HG03097 (cell line): ENCODE data around the gene ATG2B.

Source experiments
- ATAC-seq: cut with Tn5 transposase; IDR thresholded peaks from one replicate; pipeline ENCODE4 v1.9.1; 2021; ENCODE audit not compliant: unreplicated experiment, low FRiP score

ATG2B gene, protein sequence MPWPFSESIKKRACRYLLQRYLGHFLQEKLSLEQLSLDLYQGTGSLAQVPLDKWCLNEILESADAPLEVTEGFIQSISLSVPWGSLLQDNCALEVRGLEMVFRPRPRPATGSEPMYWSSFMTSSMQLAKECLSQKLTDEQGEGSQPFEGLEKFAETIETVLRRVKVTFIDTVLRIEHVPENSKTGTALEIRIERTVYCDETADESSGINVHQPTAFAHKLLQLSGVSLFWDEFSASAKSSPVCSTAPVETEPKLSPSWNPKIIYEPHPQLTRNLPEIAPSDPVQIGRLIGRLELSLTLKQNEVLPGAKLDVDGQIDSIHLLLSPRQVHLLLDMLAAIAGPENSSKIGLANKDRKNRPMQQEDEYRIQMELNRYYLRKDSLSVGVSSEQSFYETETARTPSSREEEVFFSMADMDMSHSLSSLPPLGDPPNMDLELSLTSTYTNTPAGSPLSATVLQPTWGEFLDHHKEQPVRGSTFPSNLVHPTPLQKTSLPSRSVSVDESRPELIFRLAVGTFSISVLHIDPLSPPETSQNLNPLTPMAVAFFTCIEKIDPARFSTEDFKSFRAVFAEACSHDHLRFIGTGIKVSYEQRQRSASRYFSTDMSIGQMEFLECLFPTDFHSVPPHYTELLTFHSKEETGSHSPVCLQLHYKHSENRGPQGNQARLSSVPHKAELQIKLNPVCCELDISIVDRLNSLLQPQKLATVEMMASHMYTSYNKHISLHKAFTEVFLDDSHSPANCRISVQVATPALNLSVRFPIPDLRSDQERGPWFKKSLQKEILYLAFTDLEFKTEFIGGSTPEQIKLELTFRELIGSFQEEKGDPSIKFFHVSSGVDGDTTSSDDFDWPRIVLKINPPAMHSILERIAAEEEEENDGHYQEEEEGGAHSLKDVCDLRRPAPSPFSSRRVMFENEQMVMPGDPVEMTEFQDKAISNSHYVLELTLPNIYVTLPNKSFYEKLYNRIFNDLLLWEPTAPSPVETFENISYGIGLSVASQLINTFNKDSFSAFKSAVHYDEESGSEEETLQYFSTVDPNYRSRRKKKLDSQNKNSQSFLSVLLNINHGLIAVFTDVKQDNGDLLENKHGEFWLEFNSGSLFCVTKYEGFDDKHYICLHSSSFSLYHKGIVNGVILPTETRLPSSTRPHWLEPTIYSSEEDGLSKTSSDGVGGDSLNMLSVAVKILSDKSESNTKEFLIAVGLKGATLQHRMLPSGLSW (N-terminal part only)

GRCh38 chr14:96362965-96363750 is at the start of gene ATG2B, which contains the start of gene GSKIP:
ATG2B (minus strand) TSS chr14:96363341; CDS start chr14:96362976, 365 bp downstream.
GSKIP (plus strand) TSS chr14:96363526; CDS start chr14:96382248, 18,722 bp downstream.
- peak; percentile 71 for ATAC-seq

GRCh38 chr14:96410119-96410518 is 47.0 kb upstream of the ATG2B start:
- ATAC-seq, result no peak

- ATAC-seq, result no peak
Observed at GRCh38 chr14:96409701-96410100, 46.6 kb upstream of the ATG2B start.

DNA sequence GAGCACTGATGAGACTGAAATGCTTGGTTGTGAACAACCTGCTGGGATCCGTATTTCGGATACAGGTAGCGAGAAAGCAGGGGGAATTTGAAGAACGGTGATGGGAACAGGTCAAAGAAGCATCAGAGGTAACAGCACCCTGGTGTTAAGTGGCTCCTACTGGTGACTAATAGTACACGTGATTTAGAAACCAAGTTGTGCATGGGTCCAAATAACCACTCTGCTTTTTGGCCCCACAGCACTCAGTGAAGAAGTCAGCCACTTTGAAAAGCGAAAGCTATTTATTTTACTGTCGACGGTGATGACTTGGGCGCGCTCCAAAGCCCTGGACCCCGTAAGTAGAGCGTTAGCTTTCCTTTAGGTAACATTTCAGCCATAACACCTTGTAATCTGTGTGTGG is 45.5 kb upstream of the ATG2B start:
- no peak for ATAC-seq

- no peak for ATAC-seq
Observed at GRCh38 chr14:96407935-96408570, 44.9 kb upstream of the ATG2B start.

DNA sequence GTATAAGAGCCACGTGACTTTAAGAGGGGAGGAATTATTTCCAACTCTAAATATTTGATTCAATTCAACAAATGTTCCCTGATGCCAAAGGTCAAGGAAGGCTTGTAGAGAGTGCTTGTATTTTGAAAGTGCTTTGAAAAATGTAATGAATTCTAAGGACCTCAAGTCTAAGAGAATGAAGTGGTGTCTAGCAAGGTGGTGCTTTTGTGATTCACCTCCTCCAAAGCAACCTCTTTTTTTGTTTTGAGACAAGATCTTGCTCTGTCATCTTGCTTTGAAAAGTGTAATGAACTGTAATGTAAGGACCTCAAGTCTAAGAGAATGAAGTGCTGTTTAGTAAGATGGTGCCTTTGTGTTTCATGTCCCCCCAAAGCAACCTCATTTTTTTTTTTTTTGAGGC is 42.5 kb upstream of the ATG2B start:
- ATAC-seq, result no peak

GRCh38 chr14:96403409-96403808 is 40.3 kb upstream of the ATG2B start:
- no peak for ATAC-seq

GRCh38 chr14:96400495-96400894 is 37.4 kb upstream of the ATG2B start:
- no peak for ATAC-seq

DNA sequence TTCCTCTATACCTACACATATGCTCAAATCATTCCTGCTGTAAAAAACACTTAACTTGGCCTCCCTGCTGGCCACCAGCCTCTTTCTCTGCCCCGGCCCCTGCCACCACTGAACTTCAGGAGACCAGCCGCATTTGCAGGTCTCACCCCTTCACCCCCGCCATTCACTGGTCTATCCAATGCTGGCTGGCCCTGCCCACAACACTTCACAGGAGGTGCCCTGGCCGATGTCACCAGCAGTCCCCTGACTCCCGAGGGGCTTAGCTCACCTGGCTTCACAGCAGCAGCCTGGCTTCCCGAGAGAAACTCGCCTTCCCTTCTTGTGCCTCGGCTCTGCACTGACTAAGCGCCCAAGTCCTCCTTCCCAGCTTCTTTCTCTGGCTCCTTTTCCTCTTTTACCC is 36.3 kb upstream of the ATG2B start:
- ATAC-seq, result no peak

- ATAC-seq, result no peak
Observed at GRCh38 chr14:96398921-96399320, 35.8 kb upstream of the ATG2B start.

GRCh38 chr14:96398432-96398831 is 35.3 kb upstream of the ATG2B start:
- ATAC-seq, result no peak

DNA sequence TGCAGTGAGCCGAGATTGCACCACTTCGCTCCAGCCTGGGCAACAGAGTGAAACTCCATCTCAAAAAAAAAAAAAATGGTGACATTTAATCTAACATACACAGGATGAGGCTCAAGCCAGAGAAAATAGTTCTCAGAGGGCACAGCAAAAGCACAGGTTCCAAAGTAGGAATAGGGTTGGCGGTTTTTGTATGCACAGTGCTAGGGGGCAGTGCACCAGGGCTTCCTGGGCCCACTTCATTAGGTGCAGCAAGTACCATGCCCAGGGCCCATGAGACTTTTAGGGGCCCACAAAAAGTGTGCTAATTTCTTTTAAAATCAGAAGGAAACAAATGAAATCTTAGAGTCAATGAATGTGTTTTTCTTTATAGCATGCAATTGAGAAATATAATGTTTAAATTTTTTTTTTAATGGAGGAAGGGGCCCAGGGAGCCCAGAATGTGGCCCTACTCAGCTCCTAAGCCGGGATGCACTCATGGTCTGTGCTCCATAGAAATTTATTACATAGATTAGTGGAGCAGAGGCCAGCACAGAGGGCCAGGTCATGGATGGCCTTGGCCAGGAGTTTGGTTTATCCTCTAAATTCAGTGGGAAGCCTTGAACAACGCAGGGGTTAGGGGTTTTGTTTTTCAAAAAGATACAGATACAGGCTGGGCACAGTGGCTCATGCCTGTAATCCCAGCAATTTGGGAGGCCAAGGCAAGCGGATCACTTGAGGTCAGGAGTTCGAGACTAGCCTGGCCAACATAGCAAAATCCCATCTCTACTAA is 31.1 kb upstream of the ATG2B start:
- no peak for ATAC-seq

DNA sequence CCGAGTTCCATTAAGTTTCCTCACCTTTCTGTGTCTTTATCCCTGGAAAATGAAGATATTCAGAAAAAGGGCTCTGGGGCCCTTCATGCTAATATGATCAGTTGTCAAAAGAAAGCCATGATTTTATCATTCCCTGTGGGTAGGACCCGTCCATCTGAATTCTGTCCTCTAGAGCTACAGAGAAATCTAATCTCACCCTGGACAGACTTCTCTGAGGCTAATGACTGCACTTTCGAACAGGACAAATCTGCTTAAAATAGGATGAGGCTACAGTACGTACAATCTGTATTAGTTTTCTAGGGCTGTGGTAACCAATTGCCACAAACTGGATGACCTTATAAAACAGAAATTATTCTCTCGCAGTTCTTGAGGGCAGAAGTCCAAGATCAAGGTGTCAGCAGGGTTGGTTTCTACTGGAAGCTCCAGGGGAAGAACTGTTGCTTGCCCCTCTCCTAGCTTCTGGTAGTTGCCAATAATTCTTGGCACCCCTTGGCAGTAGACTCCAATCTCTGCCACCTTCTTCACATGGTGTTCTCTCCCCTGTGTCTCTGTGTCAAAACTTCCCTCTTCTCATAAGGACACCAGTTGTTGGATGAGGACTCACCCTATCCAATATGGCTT is 30.0 kb upstream of the ATG2B start:
- no peak for ATAC-seq

DNA sequence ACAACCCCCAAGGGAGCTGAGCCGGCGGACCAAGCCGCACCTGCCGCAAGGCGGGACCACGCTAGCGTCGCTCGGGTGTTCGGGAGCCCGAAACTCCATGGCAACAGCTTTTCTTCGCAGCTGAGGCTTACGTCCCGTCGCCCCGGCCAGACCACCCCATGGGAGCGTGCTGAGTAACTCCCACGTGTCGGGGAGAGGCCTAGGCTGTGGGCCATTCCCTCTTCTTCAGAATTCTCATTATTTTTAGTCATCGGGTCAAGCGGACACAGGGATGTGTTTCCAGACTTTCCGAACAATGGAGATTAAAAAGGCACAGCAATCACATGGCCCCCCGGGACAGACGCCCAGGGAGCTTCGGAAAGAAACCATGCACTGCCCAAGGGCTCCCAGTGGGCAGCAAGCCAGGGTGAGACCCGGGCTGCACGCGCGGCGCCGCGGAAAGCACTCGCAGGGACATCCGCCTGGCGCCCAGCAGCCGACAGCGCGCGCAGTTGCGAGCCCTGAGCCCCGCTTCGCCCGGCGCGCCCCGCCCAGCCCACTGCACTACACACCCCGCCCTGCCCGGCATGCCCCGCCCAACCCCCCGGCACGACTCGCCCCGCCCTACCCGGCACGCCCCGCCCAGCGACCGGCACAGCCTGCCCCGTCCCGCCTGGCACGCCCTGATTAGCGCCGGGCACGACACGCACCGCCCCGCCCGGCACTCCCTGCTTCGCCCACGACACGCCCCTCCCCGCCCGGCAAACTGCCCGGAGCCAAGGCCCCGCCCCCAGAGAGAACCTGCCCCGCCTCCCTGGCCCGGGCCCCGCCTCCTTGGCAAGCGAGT is 28.4 kb upstream of the ATG2B start:
- ATAC-seq, result peak; percentile 88

- no peak for ATAC-seq
Observed at GRCh38 chr14:96390965-96391292, 27.8 kb upstream of the ATG2B start.

- no peak for ATAC-seq
Observed at GRCh38 chr14:96385385-96385784, 22.2 kb upstream of the ATG2B start.

DNA sequence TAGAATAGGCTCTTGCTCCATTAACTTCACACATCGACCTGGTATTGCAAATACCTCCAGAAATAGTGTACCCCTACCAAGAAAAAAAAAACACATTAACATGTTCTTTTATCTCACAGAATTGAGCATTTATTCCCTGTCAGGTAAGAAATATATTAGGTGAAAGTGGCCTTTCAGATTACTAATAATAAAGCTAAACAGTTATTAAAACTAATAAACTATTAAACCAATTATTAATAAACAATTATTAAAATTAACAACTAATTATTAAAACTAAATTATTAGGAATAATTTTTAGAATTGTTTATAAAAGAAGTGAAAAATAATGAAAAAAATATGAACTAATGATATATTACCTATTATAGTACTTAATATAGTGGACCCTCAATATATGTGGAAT is 21.6 kb upstream of the ATG2B start:
- ATAC-seq, result no peak

DNA sequence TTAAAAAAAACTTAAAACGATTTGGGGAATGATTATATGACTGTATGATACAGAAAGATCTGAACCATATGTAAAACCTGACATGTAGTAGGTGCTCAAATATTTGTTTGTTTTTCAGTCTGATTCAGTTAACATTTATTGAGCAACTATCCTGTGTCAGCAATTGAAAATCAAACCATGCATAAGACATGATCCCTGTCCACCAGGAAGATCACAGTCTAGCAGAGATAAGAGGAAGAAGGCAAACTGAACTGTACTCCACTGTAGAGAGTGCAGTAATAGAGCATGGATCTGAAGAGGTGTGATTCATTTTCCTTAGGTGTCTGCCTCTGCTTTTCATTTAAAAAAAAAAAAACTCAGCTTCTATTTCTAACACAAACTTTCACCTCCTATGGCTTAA is 20.9 kb upstream of the ATG2B start:
- ATAC-seq, result no peak
